HG03135 (cell line): ENCODE results near the gene URGCP.
A peak's percentile ranks its signal among the peaks of the same experiment; 100 is the strongest.

Experiments
- ATAC-seq: cut with Tn5 transposase; IDR thresholded peaks from one replicate; pipeline ENCODE4 v1.9.1; 2021; ENCODE audit warnings: mild to moderate bottlenecking, moderate library complexity; ENCODE audit not compliant: unreplicated experiment

URGCP gene, protein sequence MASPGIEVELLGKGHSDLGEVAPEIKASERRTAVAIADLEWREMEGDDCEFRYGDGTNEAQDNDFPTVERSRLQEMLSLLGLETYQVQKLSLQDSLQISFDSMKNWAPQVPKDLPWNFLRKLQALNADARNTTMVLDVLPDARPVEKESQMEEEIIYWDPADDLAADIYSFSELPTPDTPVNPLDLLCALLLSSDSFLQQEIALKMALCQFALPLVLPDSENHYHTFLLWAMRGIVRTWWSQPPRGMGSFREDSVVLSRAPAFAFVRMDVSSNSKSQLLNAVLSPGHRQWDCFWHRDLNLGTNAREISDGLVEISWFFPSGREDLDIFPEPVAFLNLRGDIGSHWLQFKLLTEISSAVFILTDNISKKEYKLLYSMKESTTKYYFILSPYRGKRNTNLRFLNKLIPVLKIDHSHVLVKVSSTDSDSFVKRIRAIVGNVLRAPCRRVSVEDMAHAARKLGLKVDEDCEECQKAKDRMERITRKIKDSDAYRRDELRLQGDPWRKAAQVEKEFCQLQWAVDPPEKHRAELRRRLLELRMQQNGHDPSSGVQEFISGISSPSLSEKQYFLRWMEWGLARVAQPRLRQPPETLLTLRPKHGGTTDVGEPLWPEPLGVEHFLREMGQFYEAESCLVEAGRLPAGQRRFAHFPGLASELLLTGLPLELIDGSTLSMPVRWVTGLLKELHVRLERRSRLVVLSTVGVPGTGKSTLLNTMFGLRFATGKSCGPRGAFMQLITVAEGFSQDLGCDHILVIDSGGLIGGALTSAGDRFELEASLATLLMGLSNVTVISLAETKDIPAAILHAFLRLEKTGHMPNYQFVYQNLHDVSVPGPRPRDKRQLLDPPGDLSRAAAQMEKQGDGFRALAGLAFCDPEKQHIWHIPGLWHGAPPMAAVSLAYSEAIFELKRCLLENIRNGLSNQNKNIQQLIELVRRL

DNA sequence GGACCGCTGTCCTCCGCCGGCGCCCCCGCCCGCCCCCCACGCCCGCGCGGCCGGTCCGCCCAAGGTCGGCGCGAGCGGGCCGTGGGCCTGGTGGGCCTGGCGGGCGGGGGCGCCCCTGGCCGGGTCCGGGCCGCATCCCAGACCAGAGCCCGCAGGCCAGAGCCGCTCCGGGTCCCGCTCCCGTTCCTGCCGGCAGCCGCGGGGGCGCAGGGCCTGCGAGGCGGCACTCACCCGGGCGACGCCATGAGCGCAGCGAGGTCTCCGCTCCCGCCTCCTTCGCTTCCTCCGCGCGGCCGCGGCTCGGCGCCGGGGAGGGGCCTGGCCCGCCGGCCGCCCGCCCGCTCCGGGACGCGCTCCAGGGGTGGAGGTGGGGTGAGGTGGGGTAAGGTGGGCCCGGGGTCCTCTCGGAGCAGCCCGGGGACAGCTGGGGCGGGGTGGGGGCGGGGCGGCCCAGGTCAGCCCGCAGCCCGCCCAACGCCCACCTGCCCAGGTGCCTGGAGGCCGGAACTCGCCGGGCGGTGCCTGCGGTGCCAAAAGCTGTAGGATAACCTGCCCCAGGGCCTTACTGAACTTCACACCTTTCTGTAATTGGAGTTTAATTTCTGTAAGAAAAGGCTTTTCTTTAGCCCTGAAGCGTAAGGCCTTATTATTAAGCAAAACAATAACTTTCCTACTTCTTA is at the start of gene URGCP:
TSS of gene URGCP (minus strand) at position 266 of the 680 bp plus-strand sequence. CDS start at position 245, 21 bp downstream.
- peak; percentile 75 for ATAC-seq

DNA sequence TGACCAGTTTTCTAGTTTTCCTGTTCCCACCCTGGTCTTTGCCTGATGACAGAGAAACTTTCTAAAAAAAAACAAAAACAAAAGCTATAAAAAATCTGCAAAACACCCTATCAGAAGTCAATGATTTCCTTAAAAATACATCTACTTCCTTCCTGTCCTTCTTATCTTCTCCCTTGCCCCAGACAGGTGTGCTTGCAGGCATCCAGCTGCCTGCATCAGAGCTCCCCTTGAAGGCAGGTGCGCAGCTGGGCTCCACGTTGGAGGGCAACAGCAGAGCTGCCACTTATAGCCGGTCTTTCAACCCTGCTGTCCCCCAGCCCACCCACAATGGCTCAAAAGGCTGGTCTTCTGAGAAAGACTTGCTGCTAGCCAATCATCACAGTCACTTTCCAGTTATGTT is 49.6 kb upstream of the URGCP start:
- ATAC-seq: no peak

DNA sequence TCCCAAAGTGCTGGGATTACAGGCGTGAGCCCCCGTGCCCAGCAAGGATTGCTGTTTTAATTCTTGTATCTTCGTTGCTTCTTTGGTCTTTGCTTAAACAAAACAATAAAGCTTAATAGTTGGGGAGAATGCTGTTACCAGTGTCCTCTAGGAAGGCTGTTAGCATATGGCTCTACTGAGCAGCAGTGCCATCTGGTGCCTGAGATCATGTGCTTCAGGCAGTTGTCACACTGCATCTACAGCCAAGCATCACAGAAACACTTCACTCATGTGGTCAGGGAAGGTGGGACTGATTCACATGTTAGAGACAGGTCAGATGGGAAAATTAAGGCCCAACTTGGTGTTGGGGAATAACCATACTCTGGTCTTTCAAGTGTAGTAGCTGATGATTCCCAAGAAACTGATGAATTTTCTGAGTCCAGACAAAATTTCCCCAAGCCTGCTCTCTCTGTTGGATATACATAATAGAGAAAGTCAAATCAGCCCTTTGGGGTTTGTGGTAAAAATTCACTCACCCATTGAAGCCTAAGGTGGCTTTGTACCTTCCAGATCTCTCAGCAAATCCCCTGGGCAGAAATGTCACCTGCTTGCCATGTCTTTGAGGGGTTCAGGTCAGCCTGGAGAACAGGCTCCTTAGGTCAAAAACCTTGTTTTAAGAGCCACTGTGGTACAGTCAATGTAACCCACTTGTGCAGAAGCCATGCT is 48.3 kb upstream of the URGCP start:
- no peak for ATAC-seq

DNA sequence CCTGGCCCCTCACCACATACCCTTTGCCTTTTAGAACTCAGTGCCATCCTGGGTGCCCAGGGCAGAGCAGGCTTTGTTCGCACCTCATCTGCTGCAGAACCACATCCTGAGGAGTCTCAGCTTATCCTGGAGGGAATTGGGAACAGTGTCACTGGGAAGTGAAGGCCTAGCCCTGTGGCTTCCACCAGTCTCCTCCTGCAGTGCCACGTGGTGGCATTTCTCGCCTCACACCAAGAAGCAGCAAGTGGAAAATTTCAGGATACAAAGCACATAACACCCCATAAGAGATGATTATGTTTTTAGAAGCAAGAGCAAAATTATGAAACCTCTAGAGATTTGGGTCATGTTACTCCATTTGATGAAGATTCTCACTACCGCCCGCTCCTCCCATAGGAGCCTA is 46.7 kb upstream of the URGCP start:
- no peak for ATAC-seq

DNA sequence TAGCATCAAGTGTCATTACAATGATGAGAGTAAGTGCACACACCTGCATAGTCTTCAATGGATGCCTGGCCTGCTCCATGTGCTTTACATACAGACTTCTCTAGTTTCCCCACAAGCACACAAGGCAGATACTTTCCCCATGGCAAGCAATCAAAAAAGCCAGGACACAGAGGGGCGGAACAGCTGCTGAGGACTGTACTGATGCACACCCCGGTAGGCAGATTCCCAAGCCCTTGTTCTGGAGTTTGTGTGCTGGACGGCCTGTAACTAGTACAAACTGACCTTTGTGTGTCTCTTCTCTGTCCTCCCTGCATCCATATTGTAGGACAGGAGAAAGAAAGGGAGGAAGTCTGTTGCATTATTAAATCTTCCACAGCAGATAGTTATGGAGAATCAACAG is 45.6 kb upstream of the URGCP start:
- ATAC-seq: no peak

DNA sequence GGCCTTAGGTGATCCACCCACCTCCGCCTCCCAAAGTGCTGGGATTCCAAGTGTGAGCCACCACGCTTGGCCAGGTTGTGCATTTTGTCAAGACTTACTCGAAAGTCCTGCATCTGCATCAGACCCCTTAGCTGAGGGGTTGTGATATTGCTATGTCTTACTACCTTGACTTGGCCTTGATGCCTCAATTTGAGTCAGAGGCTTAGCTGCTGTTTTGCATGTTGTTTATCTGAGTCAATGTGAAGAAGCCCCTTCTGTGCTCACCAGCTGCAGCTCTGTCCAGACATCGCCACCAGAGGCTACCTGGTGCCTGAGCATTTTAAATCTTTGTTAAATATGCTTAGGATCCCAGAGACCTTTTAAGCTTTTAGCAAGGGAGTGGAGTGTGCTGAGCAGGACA is 37.9 kb upstream of the URGCP start:
- ATAC-seq: no peak

DNA sequence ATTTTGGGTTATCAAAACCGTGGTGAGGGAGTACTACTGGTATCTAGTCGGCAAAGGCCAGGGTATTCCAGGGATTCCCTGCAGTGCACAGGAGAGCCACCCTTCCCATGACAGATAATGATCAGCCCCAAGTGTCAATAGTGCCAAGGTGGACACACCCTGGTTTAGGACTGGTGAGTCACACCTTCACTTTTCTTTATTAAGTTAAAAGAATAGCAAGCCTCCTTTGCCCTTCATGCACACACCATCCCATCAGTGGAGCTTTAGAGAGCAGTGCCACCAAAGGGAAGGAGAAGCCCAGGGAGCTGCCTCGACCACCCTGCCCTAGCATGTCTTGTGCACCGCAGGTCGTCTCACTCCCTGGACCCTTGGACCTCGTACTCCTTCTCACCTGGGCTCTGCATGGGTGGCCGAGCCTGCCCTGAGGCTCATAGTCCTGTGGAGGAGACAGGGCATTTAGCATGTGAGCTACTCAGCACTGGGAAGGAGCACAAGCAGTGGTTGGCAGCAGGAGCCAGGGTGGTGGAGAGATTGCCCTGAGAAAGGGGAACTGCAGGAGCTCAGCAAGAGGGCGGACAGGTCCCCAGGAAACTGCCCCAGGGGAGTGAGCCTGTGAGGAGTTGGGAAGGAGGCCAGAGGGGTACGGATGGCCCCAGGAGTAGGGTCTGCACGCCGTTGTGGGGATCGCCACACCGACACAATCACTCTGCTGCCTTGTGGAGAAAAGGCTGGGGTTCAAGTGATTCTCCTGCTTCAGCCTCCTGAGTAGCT is 37.2 kb upstream of the URGCP start:
- no peak for ATAC-seq

DNA sequence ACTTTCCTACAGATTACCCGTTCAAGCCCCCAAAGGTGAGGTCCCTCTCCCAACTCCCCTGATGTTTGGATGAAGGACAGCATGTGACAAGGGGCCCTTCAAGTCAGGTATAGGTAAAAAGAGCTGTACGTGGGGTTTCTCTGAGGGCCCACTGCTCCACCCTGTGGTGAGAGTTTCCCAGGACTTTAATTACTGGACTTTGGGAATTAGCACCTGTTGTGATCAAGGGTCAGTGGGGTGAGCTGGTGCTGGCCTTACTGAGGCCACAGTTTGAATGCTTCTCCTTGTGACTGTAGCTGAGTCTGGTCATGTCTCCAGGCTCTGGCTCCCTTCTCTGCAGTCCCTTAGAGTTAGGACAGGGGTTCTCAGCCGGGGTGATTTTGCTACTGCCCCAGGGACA is 36.6 kb upstream of the URGCP start:
- ATAC-seq: no peak

DNA sequence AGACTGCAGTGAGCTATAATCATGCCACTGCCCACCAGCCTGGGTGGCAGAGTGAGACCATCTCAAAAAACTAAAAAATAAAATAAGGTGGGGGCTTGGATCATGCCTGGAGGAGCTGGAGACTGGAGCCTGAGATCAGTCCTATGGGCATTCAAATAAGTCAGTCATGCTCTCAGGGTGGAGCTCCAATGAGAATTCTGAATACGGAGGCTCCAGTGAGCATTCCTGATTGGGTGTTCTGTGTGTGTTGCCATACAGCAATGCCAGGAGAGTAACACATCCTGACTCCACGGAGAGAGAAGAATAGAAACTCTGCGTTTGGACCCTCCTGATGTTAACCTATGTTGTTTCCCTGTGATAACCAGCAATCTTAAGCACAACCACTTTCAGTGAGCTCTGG is 35.9 kb upstream of the URGCP start:
- ATAC-seq: no peak

DNA sequence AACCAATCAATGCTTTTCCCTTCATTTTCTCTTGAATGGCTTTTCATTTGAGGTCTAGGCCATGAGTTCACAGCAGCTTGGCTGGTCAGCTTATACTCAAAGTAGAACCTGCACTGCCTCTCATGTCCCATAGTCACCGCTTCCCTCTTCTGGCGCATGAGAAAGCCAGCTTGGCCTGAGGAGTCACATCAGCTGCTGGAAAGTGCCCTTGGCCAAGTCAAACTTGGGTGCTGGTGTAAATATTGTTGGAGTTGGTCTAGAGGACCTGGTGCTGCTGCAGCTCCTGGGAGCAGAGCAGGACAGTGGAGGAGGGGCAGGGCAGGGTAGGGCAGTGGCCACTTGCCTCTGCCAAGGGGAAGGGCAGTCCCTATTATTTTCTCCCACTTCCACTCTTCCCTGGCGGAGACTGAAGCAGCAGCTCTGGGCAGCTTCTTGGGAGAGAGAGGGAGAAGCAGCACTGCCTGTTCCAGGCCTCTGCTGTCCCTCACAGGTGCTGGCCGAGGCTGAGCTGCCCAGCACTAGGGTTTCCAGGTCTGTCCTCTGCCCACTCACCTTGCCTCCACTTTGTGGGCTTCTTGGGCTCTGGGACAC is 32.6 kb upstream of the URGCP start:
- no peak for ATAC-seq

DNA sequence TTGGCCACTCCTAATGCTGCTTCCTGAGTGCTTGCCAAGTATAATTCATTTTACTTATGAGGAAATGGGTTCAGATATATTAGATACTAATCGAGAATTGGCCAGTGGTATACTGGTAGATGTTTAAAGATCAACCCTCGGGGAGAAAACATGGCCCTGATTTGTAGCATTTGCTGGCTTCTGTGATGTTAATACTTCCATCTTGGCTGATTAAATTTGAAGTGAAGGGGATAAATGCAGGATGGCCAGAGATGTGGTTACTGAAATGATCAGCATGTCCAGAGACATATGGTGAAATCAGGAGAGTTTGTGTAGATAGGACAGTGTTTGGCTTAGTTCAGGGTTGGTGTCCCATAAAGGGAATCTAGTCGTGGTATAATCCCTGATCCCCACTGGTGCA is 31.0 kb upstream of the URGCP start:
- no peak for ATAC-seq

DNA sequence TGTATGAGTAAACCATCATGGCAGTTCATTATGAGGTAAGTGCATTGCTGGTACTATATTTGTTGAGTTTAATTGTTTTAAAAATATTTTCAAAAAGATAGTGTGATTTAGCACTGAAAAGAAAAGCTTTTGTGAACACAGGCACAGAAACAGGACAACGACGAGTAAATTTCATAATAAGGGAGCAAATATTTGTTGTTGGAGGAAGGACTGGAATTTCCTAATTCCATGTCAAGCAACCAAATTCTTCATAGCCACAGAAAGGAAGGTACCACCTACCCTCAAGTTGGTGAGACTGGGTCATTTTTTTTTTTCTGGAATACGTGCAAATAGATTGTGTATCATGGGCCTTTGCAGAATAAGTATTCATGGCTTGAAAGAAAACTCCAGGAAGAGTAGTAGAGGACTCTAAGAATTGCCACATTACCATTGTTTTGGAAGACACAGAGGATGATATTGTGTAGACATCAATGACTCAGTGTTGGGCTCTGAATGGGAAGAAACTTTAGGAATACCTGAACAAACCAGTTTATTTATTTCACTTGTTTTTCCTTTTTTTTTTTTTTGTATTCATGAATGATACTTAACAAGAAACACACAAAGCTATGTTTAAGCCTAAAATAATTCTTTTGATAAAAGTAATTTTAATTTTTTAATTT is 27.6 kb upstream of the URGCP start:
- ATAC-seq: no peak

DNA sequence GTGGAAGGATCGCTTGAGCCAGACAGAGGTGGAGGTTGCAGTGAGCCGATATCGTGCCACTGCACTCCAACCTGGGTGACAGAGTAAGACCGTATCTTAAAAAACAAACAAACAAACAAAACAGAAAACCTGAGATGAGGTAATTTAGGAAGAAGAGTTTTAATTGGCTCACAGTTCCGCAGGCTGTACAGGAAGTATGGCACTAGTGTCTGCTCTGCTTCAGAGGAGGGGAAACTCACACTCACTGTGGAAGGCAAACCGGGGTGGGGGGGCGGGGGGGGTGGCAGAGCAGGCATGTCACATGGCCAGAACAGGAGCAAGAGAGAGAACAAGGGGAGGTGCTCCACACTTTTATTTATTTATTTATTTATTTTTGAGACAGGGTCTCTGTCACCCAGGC is 24.9 kb upstream of the URGCP start:
- no peak for ATAC-seq

DNA sequence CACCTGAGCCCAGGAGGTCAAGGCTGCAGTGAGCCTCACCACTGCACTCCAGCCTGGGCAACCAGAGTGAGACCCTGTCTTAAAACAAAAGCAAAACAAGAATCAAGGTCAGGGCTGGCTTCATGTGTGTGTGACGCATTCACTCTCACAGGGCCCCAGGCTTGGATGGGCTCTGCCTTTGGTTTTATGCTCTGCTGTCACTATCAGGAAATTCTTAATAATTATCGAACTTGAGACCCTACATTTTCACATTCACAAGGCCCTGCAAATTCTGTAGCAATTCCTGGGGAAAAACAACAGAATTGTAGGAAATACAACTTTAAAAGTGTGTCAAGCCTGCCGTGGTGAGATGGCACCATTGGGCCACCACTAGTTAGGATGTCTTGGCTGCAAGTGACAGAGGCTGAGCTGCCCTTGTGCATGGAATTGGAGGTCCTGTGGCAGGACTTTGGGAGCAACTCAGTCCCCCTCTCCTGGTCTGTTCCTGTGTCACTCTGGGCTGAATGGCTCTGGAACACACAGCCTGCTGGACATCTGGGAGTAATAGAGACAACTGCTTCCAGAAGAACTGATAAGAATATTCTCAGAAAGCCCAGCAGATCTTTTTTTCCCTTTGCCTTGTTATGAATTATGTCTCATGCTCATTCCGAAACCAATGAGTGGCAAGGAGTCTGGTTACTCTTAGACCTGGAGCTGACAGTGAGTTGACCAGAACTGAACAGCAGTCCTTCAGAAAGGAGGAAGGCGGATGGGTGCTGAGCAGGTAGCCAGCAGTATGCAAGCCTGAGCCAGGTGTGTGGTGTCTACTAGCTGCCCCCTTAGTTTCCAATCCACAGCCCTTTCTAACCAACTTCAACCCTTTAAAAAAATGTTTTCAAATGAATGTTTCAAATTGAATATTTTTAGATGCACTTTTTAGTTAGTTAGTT is 23.4 kb upstream of the URGCP start:
- no peak for ATAC-seq

DNA sequence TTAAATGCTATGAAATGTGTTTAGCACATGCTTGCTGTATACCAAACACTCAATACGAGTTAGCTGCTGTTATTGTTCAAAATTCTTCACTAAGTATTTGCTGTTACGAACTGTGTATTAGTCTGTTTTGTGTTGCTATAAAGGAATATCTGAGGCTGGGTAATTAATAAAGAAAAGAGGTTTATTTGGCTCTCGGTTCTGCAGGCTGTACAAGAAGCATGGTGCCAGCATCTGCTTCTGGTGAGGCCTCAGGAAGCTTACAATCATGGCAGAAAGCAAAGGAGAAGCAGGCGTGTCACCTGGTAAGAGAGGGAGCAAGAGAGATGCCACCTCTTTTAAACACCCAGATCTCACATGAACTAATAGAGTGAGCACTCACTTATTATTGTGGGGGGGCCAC is 21.4 kb upstream of the URGCP start:
- ATAC-seq: no peak

DNA sequence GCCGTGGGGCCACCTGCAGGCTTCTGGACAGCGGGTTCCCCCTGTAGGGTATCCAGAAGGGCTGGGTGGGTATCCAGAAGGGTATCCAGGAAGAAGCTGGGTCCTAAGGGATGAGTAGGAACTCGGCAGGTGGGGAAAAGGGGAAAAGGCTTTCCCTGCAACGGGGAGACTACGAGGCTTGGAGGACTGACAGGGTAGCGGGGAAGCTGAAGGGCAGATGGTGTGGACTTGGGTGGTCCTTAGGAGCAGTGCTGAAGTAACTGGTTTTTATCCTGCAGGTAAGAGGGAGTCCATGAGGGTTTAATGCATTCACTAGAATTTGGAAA is 20.4 kb upstream of the URGCP start:
- ATAC-seq: peak; percentile 12

DNA sequence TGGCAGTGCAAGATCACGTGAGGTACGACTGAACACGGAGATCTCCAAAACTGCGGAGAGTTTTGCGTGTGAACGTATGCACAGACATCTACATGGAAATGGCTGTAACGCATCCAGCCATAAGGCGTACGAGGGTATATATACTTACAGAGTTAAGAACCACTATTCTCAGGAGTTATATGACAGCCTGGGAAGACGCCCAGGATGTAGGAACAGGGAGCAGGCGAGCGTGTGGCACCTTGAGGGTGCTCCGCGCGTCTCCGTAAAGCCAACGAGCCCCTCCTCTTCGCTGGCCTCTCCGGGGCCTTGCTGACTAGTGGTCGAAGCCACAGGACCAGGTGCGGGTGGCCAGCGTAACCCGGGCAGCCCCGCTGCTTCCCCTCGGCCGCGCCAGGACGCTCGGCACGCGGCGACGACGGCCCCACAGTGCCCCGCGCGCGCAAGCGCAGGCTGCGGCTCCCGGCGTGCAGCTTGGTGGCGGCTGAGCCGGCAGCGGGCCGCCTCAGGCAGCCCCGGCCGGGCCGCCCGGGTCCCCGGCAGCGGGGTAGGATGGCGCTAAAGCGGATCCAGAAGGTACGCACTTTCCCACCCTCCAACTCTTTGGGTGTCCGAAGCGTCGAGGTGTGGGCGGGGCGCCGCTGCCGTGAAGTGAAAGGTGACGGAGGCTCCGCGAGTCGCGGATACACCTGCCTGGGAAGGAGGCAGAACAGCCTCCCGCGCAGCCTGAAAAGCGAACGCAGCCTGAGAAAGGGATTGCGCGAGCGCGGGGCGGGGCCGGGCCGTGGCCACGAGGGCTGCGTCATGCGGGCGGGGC is 19.8 kb upstream of the URGCP start, which contains the start of gene UBE2D4:
TSS of gene UBE2D4 (plus strand) at position 453 of the 814 bp plus-strand sequence. CDS start at position 550, 97 bp downstream.
- ATAC-seq: peak; percentile 90
